GM21619 (cell line): ENCODE results near the gene HRH3.

Experiments used
- ATAC-seq: cut with Tn5 transposase; IDR thresholded peaks from one replicate; pipeline ENCODE4 v1.9.1; 2021; ENCODE audit not compliant: unreplicated experiment

Gene HRH3

GRCh38 chr20:62230696-62231095 lies 10.6 kb upstream of the HRH3 start:
- ATAC-seq, result no peak

DNA sequence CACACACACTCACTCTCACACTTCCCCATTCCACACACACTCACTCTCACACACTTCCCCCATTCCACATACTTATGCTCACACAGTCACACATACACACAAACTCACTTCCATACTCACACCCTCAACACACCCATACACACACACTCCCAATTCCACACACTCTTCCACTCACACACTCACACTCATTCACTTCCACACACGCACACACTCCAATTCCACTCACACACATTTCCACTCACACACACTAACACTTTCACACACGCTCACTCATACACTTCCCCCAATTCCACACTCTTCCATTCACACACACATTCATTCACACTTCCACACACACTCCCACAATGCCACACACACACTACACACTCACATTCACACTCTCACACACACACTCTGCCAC lies 10.2 kb upstream of the HRH3 start:
- no peak for ATAC-seq

DNA sequence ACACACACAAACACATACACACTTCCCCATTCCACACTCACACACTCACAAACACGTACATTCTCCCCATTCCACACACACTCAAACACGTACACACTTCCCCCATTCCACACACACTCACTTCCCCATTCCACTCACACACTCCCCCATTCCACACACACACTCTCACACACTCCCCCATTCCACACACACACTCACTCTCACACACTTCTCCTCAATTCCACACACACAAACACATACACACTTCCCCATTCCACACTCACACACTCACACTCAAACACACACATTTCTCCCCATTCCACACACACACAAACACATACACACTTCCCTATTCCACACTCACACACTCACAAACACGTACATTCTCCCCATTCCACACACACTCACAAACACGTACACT lies 9.6 kb upstream of the HRH3 start:
- ATAC-seq, result no peak

DNA sequence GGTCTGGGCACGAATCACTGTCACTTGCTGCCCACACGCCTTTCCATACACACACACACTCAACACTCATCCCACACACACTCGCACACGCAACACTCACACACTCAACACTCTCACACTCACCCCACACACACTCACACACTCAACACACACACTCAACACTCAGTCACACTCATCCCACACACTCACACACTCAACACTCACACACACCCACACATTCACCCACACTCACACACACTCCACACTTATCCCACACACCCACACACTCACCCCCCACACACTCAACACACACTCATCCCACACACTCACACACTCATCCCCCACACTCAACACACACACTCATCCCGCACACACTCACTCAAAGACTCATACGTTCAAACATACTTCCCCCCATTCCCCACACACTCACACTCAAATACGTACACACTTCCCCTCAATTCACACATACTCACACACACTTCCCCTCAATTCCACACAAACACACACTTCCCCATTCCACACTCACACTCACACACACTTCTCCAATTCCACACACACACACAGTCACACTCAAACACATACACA lies 9.0 kb upstream of the HRH3 start:
- ATAC-seq, result no peak

DNA sequence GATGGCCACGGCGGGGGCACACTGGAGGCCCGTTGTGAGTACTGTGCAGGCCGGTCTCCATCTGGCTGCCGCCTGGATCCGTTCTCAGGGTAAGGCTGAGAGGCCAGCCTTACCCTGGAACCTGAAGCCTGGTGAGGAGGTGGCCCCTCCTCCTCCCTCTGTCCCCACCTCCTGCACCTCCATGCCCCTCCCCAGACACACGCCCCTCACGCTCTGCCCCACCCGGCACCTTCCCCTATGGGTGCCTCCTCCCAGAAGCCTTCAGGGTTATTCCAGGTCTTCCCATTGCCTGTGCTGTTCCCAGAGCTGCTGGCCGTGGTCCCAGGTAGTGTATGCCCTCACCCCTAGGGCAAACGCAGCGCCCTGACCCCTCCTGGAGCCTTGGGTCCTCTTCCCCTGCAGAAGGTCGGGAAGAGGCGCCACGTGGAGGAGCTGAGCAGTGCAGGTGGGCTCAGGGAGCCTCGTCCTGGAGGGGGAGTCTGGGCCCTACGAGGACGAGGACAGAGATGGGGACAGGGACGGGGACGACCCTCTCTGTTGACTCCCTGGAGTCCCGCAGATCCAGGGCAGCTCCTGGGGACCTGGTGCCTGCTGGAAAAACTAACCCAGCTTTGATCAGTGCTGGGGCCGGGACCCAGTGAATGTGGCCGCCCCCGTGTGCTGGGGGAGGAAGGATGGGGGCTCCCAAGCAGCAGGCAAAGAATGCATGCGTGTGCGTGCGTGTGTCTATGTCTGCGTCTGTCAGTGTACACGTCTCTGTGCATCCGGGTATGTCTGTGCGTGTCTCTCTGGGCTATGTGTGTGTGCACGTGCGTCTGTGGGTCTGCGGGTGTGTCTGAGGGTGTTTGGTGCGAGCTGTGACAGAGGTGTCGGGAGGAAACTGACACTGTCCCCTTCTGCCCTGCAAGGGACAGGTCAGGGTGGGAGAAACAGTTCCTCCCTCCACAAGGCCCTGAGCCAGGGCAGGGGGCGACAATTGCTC lies 8.2 kb upstream of the HRH3 start:
- ATAC-seq, result no peak

- no peak for ATAC-seq
These were observed 7.5 kb upstream of the HRH3 start for GRCh38 chr20:62227591-62227976.

GRCh38 chr20:62226707-62227590 lies 6.9 kb upstream of the HRH3 start:
- ATAC-seq, result no peak

GRCh38 chr20:62225820-62226635 lies 6.0 kb upstream of the HRH3 start:
- ATAC-seq, result no peak

GRCh38 chr20:62225026-62225425 lies 4.9 kb upstream of the HRH3 start:
- no peak for ATAC-seq

DNA sequence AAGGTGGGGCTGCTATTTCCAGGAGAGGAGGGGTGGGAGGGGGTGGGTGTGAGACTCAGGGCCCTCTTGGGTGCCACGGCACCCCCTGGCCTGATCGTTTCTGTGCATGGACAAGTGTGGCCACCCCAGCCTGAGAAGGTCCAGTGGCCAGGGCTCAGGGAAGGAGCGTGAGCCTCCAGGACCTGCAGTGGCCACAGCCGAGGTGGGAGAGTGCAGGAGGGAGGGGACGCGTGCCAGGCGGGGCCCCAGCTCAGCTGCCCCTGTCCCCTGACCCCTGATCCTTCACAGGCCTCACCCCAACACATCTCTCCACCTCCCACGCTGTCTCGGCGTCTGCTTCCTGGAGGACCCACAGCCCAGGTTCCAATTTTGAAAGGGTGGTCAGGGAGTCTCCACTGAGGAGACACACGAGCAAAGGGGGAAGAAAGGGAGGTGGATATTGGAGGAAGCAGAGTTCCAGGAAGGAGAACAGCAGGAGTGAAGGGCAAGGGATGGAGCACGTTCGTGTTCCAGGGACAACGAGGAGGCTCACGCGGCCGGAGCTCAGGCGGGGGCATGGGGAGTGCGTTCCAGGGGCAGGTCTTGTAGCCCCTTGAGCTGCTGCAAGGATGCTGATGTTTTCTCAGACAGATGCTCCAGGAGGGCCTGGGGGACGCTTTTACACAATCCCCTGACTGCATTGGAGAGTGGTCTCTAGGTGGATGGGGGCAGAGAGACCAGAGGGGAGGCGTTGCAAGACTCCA lies 4.2 kb upstream of the HRH3 start:
- no peak for ATAC-seq

DNA sequence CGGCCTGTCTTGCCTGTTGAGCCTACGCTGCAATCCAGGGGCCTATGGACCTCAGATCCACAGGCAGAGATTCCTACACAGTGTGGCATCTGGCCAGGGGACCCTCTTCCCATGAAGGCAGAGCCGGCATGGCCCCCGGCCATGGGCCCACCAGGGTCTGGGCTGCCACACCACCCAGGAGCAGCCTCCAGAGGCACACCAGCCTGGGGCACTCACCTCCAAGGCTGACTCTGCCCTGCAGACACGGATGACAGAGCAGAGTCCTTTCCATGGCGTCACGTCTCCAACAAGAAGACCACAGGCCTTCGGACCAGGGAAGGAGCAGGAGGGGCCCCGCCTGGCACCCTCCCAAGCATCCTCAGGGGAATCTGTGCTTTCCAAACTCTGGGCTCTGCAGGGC lies 3.5 kb upstream of the HRH3 start:
- no peak for ATAC-seq

- no peak for ATAC-seq
These were observed 2.9 kb upstream of the HRH3 start for GRCh38 chr20:62222972-62223371.

DNA sequence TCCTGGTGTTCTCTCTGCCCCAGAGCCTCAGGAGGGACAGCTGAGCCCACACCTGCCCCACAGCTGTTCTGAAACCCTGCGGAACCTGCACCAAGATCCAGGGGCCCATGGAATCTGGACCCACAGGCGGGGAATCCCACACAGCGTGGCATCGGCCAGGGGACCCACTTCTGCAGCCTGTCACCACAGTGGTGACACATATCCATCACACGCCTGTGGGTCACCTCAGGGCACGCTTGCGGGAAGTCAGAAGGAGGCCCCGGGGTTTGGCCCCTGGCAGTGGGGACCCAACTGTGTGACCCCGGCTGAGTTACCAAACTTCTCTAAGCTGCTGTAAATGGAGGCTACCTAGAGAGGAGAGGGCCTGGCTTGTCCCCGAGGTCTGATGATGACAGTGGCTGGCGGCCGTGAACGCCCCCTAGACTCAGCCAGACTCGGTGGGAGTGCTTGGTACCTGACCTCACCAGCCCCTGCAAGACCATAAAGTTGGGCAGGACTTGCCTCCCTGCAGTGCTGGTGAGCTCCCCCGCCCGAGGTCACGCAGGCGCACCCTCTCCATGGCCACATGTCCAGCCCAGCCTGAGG lies 2.3 kb upstream of the HRH3 start:
- ATAC-seq, result no peak

DNA sequence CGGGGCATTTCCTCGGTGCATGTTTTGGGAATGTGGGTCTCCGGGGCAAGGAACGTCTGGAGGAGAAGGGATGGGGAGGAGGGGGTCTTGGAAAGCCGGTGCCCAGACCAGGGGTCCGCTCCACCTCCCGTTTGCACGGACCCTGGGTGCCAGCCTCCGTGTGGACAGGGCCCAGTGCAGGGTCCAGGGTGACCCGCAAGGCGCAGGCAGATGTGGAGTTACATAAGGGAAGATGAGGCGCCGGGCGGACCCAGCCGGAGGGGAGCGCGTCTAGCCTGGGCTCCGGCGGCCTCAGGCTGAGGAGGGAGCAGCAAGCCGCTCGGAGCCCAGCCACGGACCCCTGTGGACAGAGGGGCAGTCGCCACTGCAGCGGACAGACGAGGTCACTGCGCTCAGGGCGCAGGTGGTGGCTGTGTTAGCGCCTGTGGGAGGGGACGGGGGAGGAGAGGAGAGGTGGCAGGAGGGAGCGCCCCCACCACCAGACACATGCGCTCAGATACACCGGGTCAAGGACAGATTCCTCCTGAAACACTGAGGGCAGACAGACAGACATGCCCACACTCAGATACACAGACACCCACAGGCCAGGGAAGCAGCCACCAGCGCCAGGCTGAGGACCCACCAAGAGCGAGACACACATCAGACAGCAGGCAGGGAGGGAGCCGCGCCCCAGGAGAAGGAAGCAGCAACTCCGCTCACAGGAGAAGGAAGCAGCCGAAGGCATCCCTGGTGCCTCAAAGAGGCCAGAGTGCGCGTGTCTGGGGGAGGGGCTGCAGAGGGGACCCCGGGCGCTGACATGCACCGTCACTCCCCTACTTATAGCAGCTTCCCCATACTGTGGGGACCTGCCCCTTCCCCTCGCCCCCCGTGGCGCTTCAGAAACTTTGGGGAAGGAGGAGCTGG lies 839 bp upstream of the HRH3 start:
- ATAC-seq, result no peak

DNA sequence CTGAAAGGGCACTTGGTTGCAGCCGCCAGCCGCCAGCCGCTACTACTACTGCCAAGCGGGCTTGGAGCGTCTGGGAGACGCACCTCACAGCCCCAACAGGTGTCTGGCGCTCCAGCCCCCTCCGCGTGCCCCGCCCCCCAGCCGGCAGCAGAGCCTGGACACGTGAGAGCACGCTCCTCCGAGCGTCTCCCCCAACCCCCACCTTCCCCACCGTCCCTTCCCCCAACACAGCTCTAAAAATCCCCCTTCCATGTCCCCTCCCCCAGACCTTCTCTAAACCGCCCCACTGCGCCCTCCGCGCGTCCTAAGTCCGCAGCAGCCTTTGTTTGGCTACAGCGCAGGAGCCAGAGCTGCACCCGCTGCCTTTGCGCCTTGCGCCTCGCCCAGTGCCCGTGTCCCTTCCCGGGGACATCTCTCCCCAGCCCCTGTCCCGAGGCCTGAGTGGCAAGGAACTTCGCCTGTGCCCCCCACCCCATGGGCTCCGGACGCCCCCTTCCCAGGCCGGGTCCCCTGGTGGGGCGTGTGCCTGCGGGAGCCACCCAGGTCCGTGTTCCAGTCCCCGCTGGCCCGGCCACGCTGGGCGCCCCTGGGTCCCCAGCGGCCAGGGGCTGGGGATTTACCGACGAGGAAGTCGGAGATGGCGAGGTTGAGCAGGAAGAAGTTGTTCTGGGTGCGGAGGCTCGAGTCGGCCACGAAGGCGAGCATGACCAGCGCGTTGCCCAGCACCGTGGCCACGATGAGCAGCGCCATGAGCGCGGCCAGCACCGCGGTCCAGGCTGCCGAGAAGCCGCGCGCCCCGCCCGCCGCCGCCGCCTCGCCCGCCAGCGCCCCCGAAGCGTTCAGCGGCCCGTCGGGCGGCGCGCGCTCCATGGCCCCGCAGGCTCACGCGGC lies 732 bp downstream of the HRH3 start:
- no peak for ATAC-seq

- no peak for ATAC-seq
These were observed 1.9 kb downstream of the HRH3 start for GRCh38 chr20:62217913-62218773.
